H1 (cell line): ENCODE measurements around the gene MARCHF9. TPM values are rescaled to one million over a fixed set of nuclear protein-coding genes. Genes with fewer than 3 reads are reported as not detected.

Experiments used
- CTCF ChIA-PET: fragments of 300-600 bp; sonication (Branson Sonifier 250); formaldehyde crosslinking; loops from one replicate; lab custom pipeline; 2021; ENCODE audit not compliant: partially characterized antibody; lab: Charles Lee
- POLR2A ChIA-PET: fragments of 300-600 bp; sonication (Branson Sonifier 250); formaldehyde crosslinking; loops from one replicate; lab custom pipeline; 2021; ENCODE audit warnings: inconsistent platforms; ENCODE audit not compliant: partially characterized antibody; lab: Charles Lee
- DNase-seq, 2 experiments: peaks; one replicate each; pipeline versions ENCODE4 v3.0.0 to v3.0.0-alpha.2; 2010 to 2022; ENCODE audit warnings: low spot score in 2 of 2, low read depth in 1 of 2, mixed read lengths in 1 of 2
- FAIRE-seq: peaks from 2 replicates; lab custom pipeline; 2011; peaks lifted over from hg19 to GRCh38; lab: Jason Lieb, UNC
- H2AFZ ChIP-seq: 2 replicates; pipeline ENCODE4 v1.8.1; 2012; ENCODE audit warnings: low read length, inconsistent platforms
- H2AK5ac ChIP-seq: 2 replicates; pipeline ENCODE4 v1.6.1; 2013; ENCODE audit warnings: low read depth, low read length
- H2BK120ac ChIP-seq: replicated peaks from 2 replicates; pipeline ENCODE3; 2013; ENCODE audit warnings: low read depth, low read length, inconsistent platforms
- H2BK12ac ChIP-seq: 2 replicates; pipeline ENCODE4 v1.6.1; 2013; ENCODE audit warnings: low read depth, low read length
- H2BK15ac ChIP-seq: 2 replicates; pipeline ENCODE4 v1.6.1; 2013; ENCODE audit warnings: low read length
- H2BK20ac ChIP-seq: 2 replicates; pipeline ENCODE4 v1.6.1; 2013; ENCODE audit warnings: low read length
- H2BK5ac ChIP-seq: 2 replicates; pipeline ENCODE4 v1.6.1; 2013; ENCODE audit warnings: low read depth, low read length
- H3K14ac ChIP-seq: 2 replicates; pipeline ENCODE4 v1.6.1; 2013; ENCODE audit warnings: inconsistent platforms; ENCODE audit not compliant: insufficient read length
- H3K18ac ChIP-seq: 2 replicates; pipeline ENCODE4 v1.6.1; 2013; ENCODE audit warnings: low read length; ENCODE audit errors: extremely low read depth
- H3K23ac ChIP-seq: 2 replicates; pipeline ENCODE4 v1.6.1; 2013; ENCODE audit warnings: inconsistent platforms; ENCODE audit not compliant: insufficient read length
- H3K23me2 ChIP-seq: 2 replicates; pipeline ENCODE4 v1.6.1; 2013; ENCODE audit warnings: low read depth, low read length
- H3K27ac ChIP-seq: 2 replicates; pipeline ENCODE4 v1.6.1; 2011; ENCODE audit warnings: low read depth, low read length, inconsistent platforms
- H3K27me3 ChIP-seq, 4 experiments: replicated peaks in 1 of 4; 1 replicate in 1 of 4; 2 replicates in 3 of 4; pipeline versions ENCODE4 v1.6.1 to v1.8.1; 2011 to 2013; ENCODE audit warnings: low read length in 3 of 4, mild to moderate bottlenecking in 3 of 4, inconsistent platforms in 2 of 4, mixed read lengths in 2 of 4, moderate library complexity in 1 of 4; ENCODE audit not compliant: control insufficient read depth in 3 of 4, insufficient read depth in 3 of 4; ENCODE audit errors: extremely low read depth in 1 of 4
- H3K36me3 ChIP-seq, 4 experiments: 2 replicates each; pipeline versions ENCODE4 v1.6.1 to v1.8.1; 2011 to 2013; ENCODE audit warnings: mild to moderate bottlenecking in 4 of 4, low read length in 3 of 4, moderate library complexity in 2 of 4, control low read depth in 1 of 4, inconsistent platforms in 1 of 4; ENCODE audit not compliant: insufficient read depth in 4 of 4, control insufficient read depth in 2 of 4
- H3K4ac ChIP-seq: replicated peaks from 2 replicates; pipeline ENCODE3; 2013; ENCODE audit warnings: low read length, low read depth, mixed read lengths, inconsistent platforms; ENCODE audit not compliant: insufficient read length
- H3K4me1 ChIP-seq, 4 experiments: replicated peaks in 1 of 4; 1 replicate in 1 of 4; 2 replicates in 3 of 4; pipeline versions ENCODE4 v1.6.1 to v1.8.1; 2011 to 2013; ENCODE audit warnings: low read length in 3 of 4, inconsistent platforms in 2 of 4, mixed read lengths in 1 of 4; ENCODE audit not compliant: insufficient read depth in 4 of 4, control insufficient read depth in 3 of 4
- H3K4me2 ChIP-seq, 2 experiments: 2 replicates each; pipeline versions ENCODE4 v1.6.1 to v1.8.1; 2011 to 2013; ENCODE audit warnings: low read depth in 2 of 2, low read length in 2 of 2, control low read depth in 1 of 2, inconsistent platforms in 1 of 2, mild to moderate bottlenecking in 1 of 2; ENCODE audit not compliant: insufficient read depth in 1 of 2
- H3K4me3 ChIP-seq, 4 experiments: fragments of 200-600, 300-600 bp in 1 of 4; sonication (generic), shearing (Covaris generic), sonication (Bioruptor Twin) in 1 of 4; 2 replicates each; pipeline versions ENCODE4 v1.5.1 to v1.8.1; 2011 to 2016; ENCODE audit warnings: low read length in 4 of 4, low read depth in 3 of 4, control low read depth in 2 of 4, inconsistent platforms in 2 of 4, mild to moderate bottlenecking in 2 of 4, mixed read lengths in 1 of 4, moderate library complexity in 1 of 4; ENCODE audit not compliant: insufficient read depth in 2 of 4; ENCODE audit errors: extremely low read depth in 1 of 4
- H3K56ac ChIP-seq: replicated peaks from 2 replicates; pipeline ENCODE3; 2013; ENCODE audit warnings: low read depth, mild to moderate bottlenecking, mixed read lengths, low read length, inconsistent platforms; ENCODE audit not compliant: insufficient read length
- H3K79me1 ChIP-seq: 2 replicates; pipeline ENCODE4 v1.6.1; 2013; ENCODE audit warnings: low read depth, low read length, control low read depth
- H3K79me2 ChIP-seq, 2 experiments: 2 replicates each; pipeline versions ENCODE4 v1.6.1 to v1.8.1; 2012 to 2013; ENCODE audit warnings: low read length in 2 of 2, mild to moderate bottlenecking in 2 of 2, inconsistent platforms in 1 of 2; ENCODE audit not compliant: insufficient read depth in 2 of 2, control insufficient read depth in 1 of 2
- H3K9ac ChIP-seq, 4 experiments: replicated peaks in 1 of 4; 1 replicate in 1 of 4; 2 replicates in 3 of 4; pipeline versions ENCODE4 v1.6.1 to v1.8.1; 2011 to 2013; ENCODE audit warnings: low read depth in 3 of 4, low read length in 3 of 4, control low read depth in 2 of 4, mild to moderate bottlenecking in 2 of 4, moderate library complexity in 2 of 4, inconsistent platforms in 1 of 4; ENCODE audit errors: extremely low read depth in 1 of 4
- H3K9me3 ChIP-seq, 2 experiments: 2 replicates each; pipeline versions ENCODE4 v1.6.1 to v1.8.1; 2012 to 2013; ENCODE audit warnings: mild to moderate bottlenecking in 2 of 2, moderate library complexity in 2 of 2, control low read depth in 1 of 2, inconsistent platforms in 1 of 2, low read depth in 1 of 2, low read length in 1 of 2, mixed read lengths in 1 of 2; ENCODE audit not compliant: insufficient read depth in 2 of 2
- H4K20me1 ChIP-seq, 2 experiments: replicated peaks in 1 of 2; 2 replicates each; pipeline versions ENCODE3 to v1.8.1; 2011 to 2013; ENCODE audit warnings: inconsistent platforms in 2 of 2, low read length in 2 of 2, mild to moderate bottlenecking in 1 of 2; ENCODE audit not compliant: insufficient read depth in 2 of 2, control insufficient read depth in 1 of 2
- H4K5ac ChIP-seq: 2 replicates; pipeline ENCODE4 v1.6.1; 2013; ENCODE audit warnings: low read length, low read depth, mixed read lengths, inconsistent platforms; ENCODE audit not compliant: insufficient read length
- H4K8ac ChIP-seq: 2 replicates; pipeline ENCODE4 v1.8.0; 2013; ENCODE audit warnings: mild to moderate bottlenecking, moderate library complexity, low read length, inconsistent platforms; ENCODE audit not compliant: insufficient read depth; ENCODE audit errors: extremely low read depth
- H4K91ac ChIP-seq: replicated peaks from 2 replicates; pipeline ENCODE3; 2013; ENCODE audit warnings: low read length, mixed read lengths, inconsistent platforms; ENCODE audit not compliant: insufficient read length
- BRCA1 ChIP-seq: IDR thresholded peaks from 2 replicates; pipeline ENCODE4 v1.6.1; 2012; ENCODE audit warnings: low read depth, low read length, improper control_type of control experiment
- MAX ChIP-seq: IDR thresholded peaks from 2 replicates; pipeline ENCODE4 v1.6.1; 2012; ENCODE audit warnings: inconsistent platforms
- RAD21 ChIP-seq, 2 experiments: IDR thresholded peaks in 1 of 2; conservative IDR thresholded peaks in 1 of 2; 2 replicates each; pipeline ENCODE4 v1.6.1; 2011; ENCODE audit warnings: low read depth in 2 of 2, low read length in 2 of 2, improper control_type of control experiment in 1 of 2, inconsistent platforms in 1 of 2, mild to moderate bottlenecking in 1 of 2, moderate library complexity in 1 of 2
- SIX5 ChIP-seq: IDR thresholded peaks from 2 replicates; pipeline ENCODE4 v1.6.1; 2011; ENCODE audit warnings: mild to moderate bottlenecking, low read depth, low read length
- WGBS, 2 experiments: shearing (Covaris generic) in 1 of 2; methylation state at CpG; one replicate each; pipeline versions ENCODE4 v1.1.6 to v1.1.7; 2013 to 2015; ENCODE audit warnings: low lambda C conversion rate in 2 of 2, mixed read lengths in 2 of 2, inconsistent platforms in 1 of 2, low coverage in 1 of 2, missing lambda C conversion rate in 1 of 2; ENCODE audit not compliant: insufficient replicate concordance in 2 of 2, insufficient coverage in 1 of 2, insufficient read length in 1 of 2; ENCODE audit errors: extremely low coverage in 1 of 2, missing lambda C conversion rate in 1 of 2; 5-methylcytosine and 5-hydroxymethylcytosine counted together
- polyA plus RNA-seq, 7 experiments: library from polyadenylated mRNA; depleted of rRNA in 3 of 7; stranded (reverse) in 5 of 7; unstranded in 2 of 7; fragments of >200 nt in 5 of 7; fragments of 200-250 nt in 2 of 7; gene quantifications; 1 replicate in 5 of 7; 2 replicates in 1 of 7; 4 replicates in 1 of 7; pipeline versions ENCODE4 v1.2.1 to v1.2.3, GENCODE V29; 2011 to 2013; ENCODE audit warnings: missing spikeins in 2 of 7, mixed read lengths in 2 of 7
- total RNA-seq: library from RNA; stranded (reverse); fragmentation: NEBNext Ultra II Directional; extraction: Animal tissue kit (Norgen Biotek cat#: 25700); gene quantifications from 2 replicates; pipeline ENCODE4 v1.2.1, GENCODE V29; 2021
- TF ChIP-seq, protein P1 (sequence below): IDR thresholded peaks from 2 replicates; pipeline ENCODE4 v1.6.1; 2012; ENCODE audit warnings: low read length, inconsistent platforms

Gene MARCHF9
- total and polyA plus RNA-seq, 2 of the 8 experiments (the other 6 are each of a cell fraction or from before 2014, with no cell fraction given) = 6.4 to 7.8 TPM

DNA sequence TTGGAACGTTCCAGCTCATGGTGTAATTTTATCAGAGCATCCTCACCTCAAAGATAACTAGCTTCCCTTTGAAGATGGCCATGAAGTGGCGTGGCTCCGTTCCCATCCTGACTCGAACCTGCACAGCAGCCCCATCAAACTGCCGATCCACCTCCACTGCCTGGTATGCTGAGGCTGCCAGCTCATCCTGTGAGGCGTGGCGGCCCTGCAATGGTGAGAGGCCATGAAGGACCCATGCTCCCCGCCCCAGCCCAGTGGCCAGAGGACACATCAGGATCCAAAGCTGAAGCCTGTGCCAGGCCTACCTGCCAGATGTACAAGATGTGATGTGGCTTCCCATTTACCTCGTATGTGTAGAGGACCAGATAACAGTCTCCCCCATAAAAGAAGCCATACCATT lies 52.4 kb downstream of the MARCHF9 start:
- H4K5ac ChIP-seq = no peak overlapping the region
- TF ChIP-seq, protein P1, sequence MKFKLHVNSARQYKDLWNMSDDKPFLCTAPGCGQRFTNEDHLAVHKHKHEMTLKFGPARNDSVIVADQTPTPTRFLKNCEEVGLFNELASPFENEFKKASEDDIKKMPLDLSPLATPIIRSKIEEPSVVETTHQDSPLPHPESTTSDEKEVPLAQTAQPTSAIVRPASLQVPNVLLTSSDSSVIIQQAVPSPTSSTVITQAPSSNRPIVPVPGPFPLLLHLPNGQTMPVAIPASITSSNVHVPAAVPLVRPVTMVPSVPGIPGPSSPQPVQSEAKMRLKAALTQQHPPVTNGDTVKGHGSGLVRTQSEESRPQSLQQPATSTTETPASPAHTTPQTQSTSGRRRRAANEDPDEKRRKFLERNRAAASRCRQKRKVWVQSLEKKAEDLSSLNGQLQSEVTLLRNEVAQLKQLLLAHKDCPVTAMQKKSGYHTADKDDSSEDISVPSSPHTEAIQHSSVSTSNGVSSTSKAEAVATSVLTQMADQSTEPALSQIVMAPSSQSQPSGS = no peak
- TF ChIP-seq MAX (no peak), SIX5 (no peak), BRCA1 (no peak), RAD21 (IDR thresholded peaks at IDR 0.05 in 1 of 2, conservative IDR thresholded peaks at IDR 0.05 in 1 of 2; ENCODE audit: low read depth in 2 of 2, low read length in 2 of 2) (no peak)

More for the DNA sequence above, 52.4 kb downstream of the MARCHF9 start:
- no peak overlapping the region for H2AFZ ChIP-seq
- no peaks in the 10 kb centered on the region for H3K79me1 ChIP-seq
- H4K20me1 ChIP-seq = no peaks in the 10 kb centered on the region
- H3K4me1 ChIP-seq = peaks cover 0 to 2% (median under 1%) of the 10 kb centered on the region in 4 experiments; a peak in 1 of 7 replicates
- WGBS, 2 experiments = 86% methylated on average over 9 of the region's 9 CpGs; no CpG with 5 or more reads in 1 of the 2 experiments
- no peak overlapping the region for H3K4ac ChIP-seq
- no peaks in the 10 kb centered on the region for H3K9me3 ChIP-seq
- no peak overlapping the region for H2BK5ac ChIP-seq
- no peak overlapping the region for H2BK15ac ChIP-seq
- H3K9ac ChIP-seq = no peak overlapping the region
- no peak overlapping the region for H3K18ac ChIP-seq
- POLR2A ChIA-PET = interaction anchor here (0.9 to 1.8 kb wide), 9 partner anchors 11 to 101 kb away, joined by 3 to 6 read pairs (median 4); partner anchors contain the start of genes AVIL, EEF1AKMT3 and METTL1
- peaks cover 0 to 3% (median 0%) of the 10 kb centered on the region in 4 experiments; a peak in 3 of 8 replicates for H3K36me3 ChIP-seq
- H3K27ac ChIP-seq = no peak overlapping the region
- H2BK12ac ChIP-seq = no peak overlapping the region
- CTCF ChIA-PET = interaction anchor here (0.7 to 1.7 kb wide), 6 partner anchors 8 to 99 kb away, joined by 3 to 7 read pairs (median 3); no protein-coding TSS in a partner anchor
- H4K8ac ChIP-seq = no peak overlapping the region; the same call in 1 of the 2 replicates
- FAIRE-seq = no peak
- no peak overlapping the region for H2BK20ac ChIP-seq
- no peak overlapping the region for H3K4me3 ChIP-seq
- no peaks in the 10 kb centered on the region for H3K23me2 ChIP-seq
- H2AK5ac ChIP-seq = no peak overlapping the region
- DNase-seq = no peak
- no peak overlapping the region for H3K56ac ChIP-seq
- H2BK120ac ChIP-seq = no peak overlapping the region
- H3K27me3 ChIP-seq = no peaks in the 10 kb centered on the region
- H4K91ac ChIP-seq = no peak overlapping the region
- no peak overlapping the region for H3K23ac ChIP-seq
- no peaks in the 10 kb centered on the region for H3K79me2 ChIP-seq
- H3K4me2 ChIP-seq = no peak overlapping the region
- no peak overlapping the region for H3K14ac ChIP-seq
